Measurements from ENCODE around the gene PNPLA7. TPM values are rescaled to one million over a fixed set of nuclear protein-coding genes. Genes with fewer than 3 reads are reported as not detected.

PNPLA7 gene
- total and polyA plus RNA-seq, 7 donors: 1.2 to 22.3 (median 7.7) TPM

- peak; percentile 99 to 100 (median 100) for ATAC-seq
- H3K4me3 ChIP-seq: peak within 1 kb of the TSS; percentile 82
- H3K36me3 ChIP-seq (ENCODE audit: insufficient read depth in 1 of 2, low read depth in 1 of 2): peaks cover 0 to 32% of the 10 kb centered on the region in 2 donors
- no peaks in the 10 kb centered on the region for H3K9me3 ChIP-seq
- TF ChIP-seq CTCF (IDR thresholded peaks at IDR 0.05): no peak
- intact Hi-C loops (cut with DNase I): no loop called here
- WGBS, 3 donors: 1 to 3% (median 2%) methylated on average over 36 to 113 of the region's 113 CpGs
- peak; percentile 91 to 95 for DNase-seq
- peak within 1 kb of the TSS; percentile 19 for H3K27ac ChIP-seq
- H3K4me1 ChIP-seq: peaks cover 9% of the 10 kb centered on the region
- H3K27me3 ChIP-seq (ENCODE audit: insufficient read depth in 3 of 3, low read length in 2 of 3): no peaks in the 10 kb centered on the region
Observed at GRCh38 chr9:137590469-137591383, 40.5 kb upstream of the PNPLA7 start, which contains the start of gene ZMYND19. TSS of gene ZMYND19 (minus strand) at chr9:137590512. CDS start at chr9:137590263, 249 bp downstream.

- no peaks in the 10 kb centered on the region for H3K9me3 ChIP-seq
- no peak for TF ChIP-seq CTCF (IDR thresholded peaks at IDR 0.05)
- no peaks in the 10 kb centered on the region for H3K27me3 ChIP-seq (ENCODE audit: insufficient read depth in 3 of 3, low read length in 2 of 3)
- ATAC-seq (no peak), DNase-seq (no peak)
- intact Hi-C loops (cut with DNase I): no loop called here
- H3K4me3 ChIP-seq: peak overlapping the region; percentile 81
- H3K4me1 ChIP-seq: peaks cover 9% of the 10 kb centered on the region
- H3K27ac ChIP-seq: no peak overlapping the region
- peaks cover 0 to 38% of the 10 kb centered on the region in 2 donors for H3K36me3 ChIP-seq (ENCODE audit: insufficient read depth in 1 of 2, low read depth in 1 of 2)
- WGBS, 3 donors: 1% methylated on average over 44 to 61 of the region's 61 CpGs; no CpG with 5 or more reads in 1 of the 3 donors
Observed at GRCh38 chr9:137590123-137590468, 39.9 kb upstream of the PNPLA7 start.

GRCh38 chr9:137589441-137590122 is 39.4 kb upstream of the PNPLA7 start:
- intact Hi-C loops (cut with DNase I): no loop called here
- DNase-seq (no peak), ATAC-seq (no peak)
- TF ChIP-seq CTCF (IDR thresholded peaks at IDR 0.05): no peak
- Histone ChIP-seq H3K4me1 (peaks cover 9% of the 10 kb centered on the region), H3K36me3 (ENCODE audit: insufficient read depth in 1 of 2, low read depth in 1 of 2) (peaks cover 0 to 42% of the 10 kb centered on the region in 2 donors), H3K9me3 (no peaks in the 10 kb centered on the region), H3K27me3 (ENCODE audit: insufficient read depth in 3 of 3, low read length in 2 of 3) (no peaks in the 10 kb centered on the region), H3K27ac (no peak overlapping the region), H3K4me3 (peak overlapping the region; percentile 81)
- WGBS, 3 donors: 8 to 14% (median 14%) methylated on average over 32 to 58 of the region's 58 CpGs

- no peak for DNase-seq
- no peaks in the 10 kb centered on the region for H3K9me3 ChIP-seq
- peak overlapping the region; percentile 81 for H3K4me3 ChIP-seq
- intact Hi-C loops (cut with DNase I): no loop called here
- no peak for ATAC-seq
- H3K27me3 ChIP-seq (ENCODE audit: insufficient read depth in 3 of 3, low read length in 2 of 3): no peaks in the 10 kb centered on the region
- TF ChIP-seq CTCF (IDR thresholded peaks at IDR 0.05): no peak
- H3K36me3 ChIP-seq (ENCODE audit: insufficient read depth in 1 of 2, low read depth in 1 of 2): peaks cover 0 to 49% of the 10 kb centered on the region in 2 donors
- peaks cover 9% of the 10 kb centered on the region for H3K4me1 ChIP-seq
- WGBS, 3 donors: 87 to 93% (median 89%) methylated on average over 6 of the region's 6 CpGs
- H3K27ac ChIP-seq: no peak overlapping the region
Observed at GRCh38 chr9:137588891-137589290, 38.7 kb upstream of the PNPLA7 start.

All from psoas muscle (tissue), 8 donors.